SU-DHL-6 (cell line): Measurements from ENCODE around the gene CAMK1D.

Experiments
- EZH2phosphoT487 ChIP-seq: fragments of 200-600 bp; sonication (generic), shearing (Covaris generic); conservative IDR thresholded peaks from 2 replicates; pipeline ENCODE4 v1.6.1; 2018; ENCODE audit warnings: mild to moderate bottlenecking, antibody characterized with exemption, low read length, moderate library complexity, mixed read lengths
- TF ChIP-seq, protein P1 (sequence below): fragments of 200-600 bp; sonication (generic); IDR thresholded peaks from one replicate; pipeline ENCODE4 v1.5.1; 2017; ENCODE audit warnings: antibody characterized with exemption, mild to moderate bottlenecking, low read length, moderate library complexity; ENCODE audit not compliant: insufficient read depth, poor library complexity, severe bottlenecking

GRCh38 chr10:12800302-12800701, 451.0 kb downstream of the CAMK1D start:
- TF ChIP-seq, protein P1, sequence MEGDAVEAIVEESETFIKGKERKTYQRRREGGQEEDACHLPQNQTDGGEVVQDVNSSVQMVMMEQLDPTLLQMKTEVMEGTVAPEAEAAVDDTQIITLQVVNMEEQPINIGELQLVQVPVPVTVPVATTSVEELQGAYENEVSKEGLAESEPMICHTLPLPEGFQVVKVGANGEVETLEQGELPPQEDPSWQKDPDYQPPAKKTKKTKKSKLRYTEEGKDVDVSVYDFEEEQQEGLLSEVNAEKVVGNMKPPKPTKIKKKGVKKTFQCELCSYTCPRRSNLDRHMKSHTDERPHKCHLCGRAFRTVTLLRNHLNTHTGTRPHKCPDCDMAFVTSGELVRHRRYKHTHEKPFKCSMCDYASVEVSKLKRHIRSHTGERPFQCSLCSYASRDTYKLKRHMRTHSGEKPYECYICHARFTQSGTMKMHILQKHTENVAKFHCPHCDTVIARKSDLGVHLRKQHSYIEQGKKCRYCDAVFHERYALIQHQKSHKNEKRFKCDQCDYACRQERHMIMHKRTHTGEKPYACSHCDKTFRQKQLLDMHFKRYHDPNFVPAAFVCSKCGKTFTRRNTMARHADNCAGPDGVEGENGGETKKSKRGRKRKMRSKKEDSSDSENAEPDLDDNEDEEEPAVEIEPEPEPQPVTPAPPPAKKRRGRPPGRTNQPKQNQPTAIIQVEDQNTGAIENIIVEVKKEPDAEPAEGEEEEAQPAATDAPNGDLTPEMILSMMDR, result no peak
- TF ChIP-seq EZH2phosphoT487, result no peak
